ENCODE data around the gene ROCK2.

GRCh38 chr2:11132036-11132671, 212.3 kb downstream of the ROCK2 start:
- no peak for TF ChIP-seq CTCF (IDR thresholded peaks at IDR 0.05; ENCODE audit: poor library complexity)
- TF ChIP-seq EZH2phosphoT487 (IDR thresholded peaks at IDR 0.05; ENCODE audit: low read depth, severe bottlenecking, unreplicated experiment) = no peak
